ENCODE data around the gene POU6F1. TPM values are rescaled to one million over a fixed set of nuclear protein-coding genes. Genes with fewer than 3 reads are reported as not detected.

The POU6F1 gene
- total RNA-seq, 2 experiments from 2014 or later = 20.6 to 21.8 TPM

- POLR2A ChIA-PET = no interaction called here
- no peak overlapping the region for H3K4me3 Mint-ChIP-seq
- H3K4me1 Mint-ChIP-seq = no peaks in the 10 kb centered on the region
- H3K27me3 Mint-ChIP-seq = no peaks in the 10 kb centered on the region
- no peak overlapping the region for H3K27ac Mint-ChIP-seq
- H3K9me3 Mint-ChIP-seq = no peaks in the 10 kb centered on the region
- H3K36me3 Mint-ChIP-seq = no peaks in the 10 kb centered on the region
- no peak for ATAC-seq (ENCODE audit: low read depth)
- no peak for DNase-seq
Measured at GRCh38 chr12:51186465-51187085, 31.3 kb downstream of the POU6F1 start.

GRCh38 chr12:51185171-51185717 is 32.6 kb downstream of the POU6F1 start:
- POLR2A ChIA-PET = no interaction called here
- H3K4me1 Mint-ChIP-seq = no peaks in the 10 kb centered on the region
- DNase-seq (no peak), ATAC-seq (ENCODE audit: low read depth) (no peak)
- no peaks in the 10 kb centered on the region for H3K9me3 Mint-ChIP-seq
- no peak overlapping the region for H3K4me3 Mint-ChIP-seq
- no peak overlapping the region for H3K27ac Mint-ChIP-seq
- no peaks in the 10 kb centered on the region for H3K36me3 Mint-ChIP-seq
- H3K27me3 Mint-ChIP-seq = no peaks in the 10 kb centered on the region

DNA sequence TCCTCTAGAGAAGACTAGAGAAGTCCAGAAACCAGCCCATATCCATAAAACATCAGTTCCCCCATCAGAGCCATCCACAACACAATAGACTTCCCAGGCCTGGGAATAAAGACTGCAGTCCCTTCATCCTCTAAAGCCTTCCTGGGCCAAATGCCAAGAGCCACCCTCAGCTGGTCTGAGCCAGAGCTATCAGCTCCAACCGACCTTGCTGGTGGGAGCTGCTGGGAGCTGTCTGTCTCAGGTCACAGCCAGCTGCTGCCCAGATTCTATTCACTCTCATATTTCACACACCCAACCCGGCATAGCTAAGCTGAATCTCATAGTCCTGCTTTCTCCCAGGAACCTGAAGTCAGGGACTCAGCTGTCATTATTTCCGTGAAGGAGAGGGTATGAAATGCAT is 34.0 kb downstream of the POU6F1 start:
- H3K27ac Mint-ChIP-seq = no peak overlapping the region
- DNase-seq (no peak), ATAC-seq (ENCODE audit: low read depth) (no peak)
- H3K27me3 Mint-ChIP-seq = no peaks in the 10 kb centered on the region
- H3K4me3 Mint-ChIP-seq = no peak overlapping the region
- POLR2A ChIA-PET = interaction anchor here (0.6 kb wide), 1 partner anchor 21 kb away, joined by 3 read pairs; no protein-coding TSS in a partner anchor
- no peaks in the 10 kb centered on the region for H3K36me3 Mint-ChIP-seq
- H3K9me3 Mint-ChIP-seq = no peaks in the 10 kb centered on the region
- no peaks in the 10 kb centered on the region for H3K4me1 Mint-ChIP-seq

DNA sequence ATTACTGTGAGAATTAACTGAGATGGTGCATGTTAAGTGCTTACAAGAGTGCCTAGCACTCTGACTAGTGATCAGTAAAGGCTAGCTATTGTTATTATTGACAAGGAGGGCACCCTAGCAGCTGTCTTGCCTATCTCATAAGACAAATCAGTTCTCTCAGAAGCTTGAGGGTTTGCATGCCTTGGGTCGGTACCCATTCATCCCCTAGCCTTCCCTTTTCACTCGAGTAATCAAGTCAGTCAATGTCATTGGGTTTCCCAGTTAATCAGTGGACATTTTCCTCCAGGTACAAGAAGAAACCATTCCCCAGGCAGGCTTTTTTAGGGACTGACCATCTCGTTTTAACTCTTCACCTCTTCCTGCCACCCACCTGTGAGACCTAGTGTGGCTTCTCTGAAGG is 34.5 kb downstream of the POU6F1 start:
- Mint-ChIP-seq H3K9me3 (no peaks in the 10 kb centered on the region), H3K27ac (no peak overlapping the region), H3K27me3 (no peaks in the 10 kb centered on the region), H3K4me3 (no peak overlapping the region), H3K4me1 (no peaks in the 10 kb centered on the region), H3K36me3 (no peaks in the 10 kb centered on the region)
- POLR2A ChIA-PET = no interaction called here
- ATAC-seq (ENCODE audit: low read depth) (no peak), DNase-seq (no peak)

DNA sequence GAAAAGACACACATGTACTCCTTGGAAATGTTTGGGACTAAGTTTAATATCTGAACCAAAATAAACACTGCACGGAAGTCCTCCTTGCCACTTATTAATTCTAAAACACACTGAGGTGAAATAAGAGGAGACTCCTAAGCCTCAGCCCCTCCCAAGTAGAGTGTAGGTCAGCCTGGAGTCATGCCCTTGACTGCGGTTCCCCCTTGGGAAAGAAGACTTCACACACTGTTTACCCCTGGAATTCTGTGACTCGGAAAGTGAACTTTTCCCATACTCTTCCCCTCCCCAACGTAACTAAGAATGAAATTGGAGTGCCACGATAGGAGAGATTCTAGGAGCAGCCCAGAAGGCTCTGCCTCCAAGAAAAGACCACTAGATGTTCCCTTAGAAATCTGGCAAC is 36.3 kb downstream of the POU6F1 start:
- Mint-ChIP-seq H3K4me1 (no peaks in the 10 kb centered on the region), H3K9me3 (no peaks in the 10 kb centered on the region), H3K27me3 (no peaks in the 10 kb centered on the region), H3K27ac (no peak overlapping the region), H3K36me3 (no peaks in the 10 kb centered on the region), H3K4me3 (no peak overlapping the region)
- DNase-seq (no peak), ATAC-seq (ENCODE audit: low read depth) (no peak)
- POLR2A ChIA-PET = no interaction called here

- Mint-ChIP-seq H3K9me3 (no peaks in the 10 kb centered on the region), H3K27me3 (no peaks in the 10 kb centered on the region), H3K4me3 (no peak overlapping the region), H3K4me1 (peaks cover 3% of the 10 kb centered on the region), H3K36me3 (no peaks in the 10 kb centered on the region), H3K27ac (no peak overlapping the region)
- POLR2A ChIA-PET = interaction anchor here (1.6 kb wide), 1 partner anchor 61 kb away, joined by 3 read pairs; the partner anchor contains the start of gene DAZAP2
- no peak for DNase-seq
- ATAC-seq (ENCODE audit: low read depth) = no peak
Measured at GRCh38 chr12:51177897-51178296, 40.0 kb downstream of the POU6F1 start.

- DNase-seq (no peak), ATAC-seq (ENCODE audit: low read depth) (no peak)
- Mint-ChIP-seq H3K4me3 (peak overlapping the region; percentile 74), H3K9me3 (no peaks in the 10 kb centered on the region), H3K27ac (no peak overlapping the region), H3K36me3 (peaks cover 6% of the 10 kb centered on the region), H3K27me3 (no peaks in the 10 kb centered on the region), H3K4me1 (peaks cover 13% of the 10 kb centered on the region)
- POLR2A ChIA-PET = interaction anchor here (1.9 kb wide), 1 partner anchor 44 kb away, joined by 8 read pairs; the partner anchor contains the start of gene POU6F1
Measured at GRCh38 chr12:51174501-51174900, 43.4 kb downstream of the POU6F1 start.

DNA sequence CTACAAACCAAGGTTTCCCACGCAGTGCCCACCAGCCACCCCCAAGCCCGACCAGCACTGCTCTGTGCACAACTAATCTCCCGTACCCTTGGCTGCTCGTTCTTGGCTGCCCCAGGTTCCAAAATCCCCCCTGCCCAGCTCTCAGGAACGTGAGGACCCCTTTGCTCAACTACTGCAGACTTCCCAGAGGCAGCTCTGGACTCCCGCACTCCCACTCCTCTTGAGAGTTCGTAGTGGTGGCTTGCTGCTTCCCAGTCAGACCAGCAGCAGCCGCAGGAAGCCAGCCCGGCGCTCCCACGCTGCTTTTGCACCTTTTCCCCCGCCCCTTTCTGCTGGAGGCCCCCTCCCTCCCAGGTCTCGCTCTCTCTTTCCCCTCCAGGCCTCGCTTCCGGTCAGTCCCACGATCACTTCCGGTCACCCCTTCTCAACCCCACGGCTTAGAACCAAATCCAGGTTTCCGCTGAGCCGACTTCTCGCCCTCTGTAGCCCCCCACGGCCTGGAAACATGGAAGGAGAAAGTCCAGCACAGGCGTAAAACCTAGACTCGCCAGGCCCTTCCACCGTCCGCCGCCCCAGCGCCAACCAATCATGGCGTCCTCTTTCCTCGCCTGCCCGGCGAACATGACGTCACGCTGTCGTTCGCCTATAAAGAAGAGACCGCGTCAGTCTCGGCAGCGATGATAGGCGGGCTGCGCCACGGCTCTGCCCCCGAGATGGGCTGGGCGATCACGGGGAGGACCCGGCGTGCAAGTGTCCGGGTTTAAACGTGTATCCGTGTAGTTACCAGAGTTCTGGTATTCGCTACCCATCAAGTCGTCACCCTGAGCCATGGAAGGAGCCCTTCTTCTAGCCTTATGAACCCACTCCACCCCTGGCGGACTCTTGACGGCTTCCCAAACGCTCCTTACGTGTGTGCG is 45.1 kb downstream of the POU6F1 start, which contains the start of gene TFCP2:
TFCP2 (minus strand) TSS at position 621 of the 917 bp plus-strand sequence. CDS start 713 bp downstream, outside the sequence.
- POLR2A ChIA-PET = interaction anchor here (1.2 to 1.3 kb wide), 3 partner anchors 45 to 89 kb away, joined by 5 to 7 read pairs (median 5); partner anchors contain the start of genes CSRNP2, DAZAP2 and POU6F1
- Mint-ChIP-seq H3K9me3 (no peaks in the 10 kb centered on the region), H3K4me3 (peak within 1 kb of the TSS; percentile 74), H3K36me3 (peaks cover 11% of the 10 kb centered on the region), H3K27ac (no peak within 1 kb of the TSS), H3K4me1 (peaks cover 16% of the 10 kb centered on the region), H3K27me3 (no peaks in the 10 kb centered on the region)
- peak; percentile 89 for DNase-seq
- peak; percentile 99 for ATAC-seq (ENCODE audit: low read depth)

- no peak for DNase-seq
- Mint-ChIP-seq H3K27me3 (no peaks in the 10 kb centered on the region), H3K4me1 (peaks cover 18% of the 10 kb centered on the region), H3K27ac (no peak overlapping the region), H3K9me3 (no peaks in the 10 kb centered on the region), H3K4me3 (no peak overlapping the region), H3K36me3 (peaks cover 15% of the 10 kb centered on the region)
- no peak for ATAC-seq (ENCODE audit: low read depth)
- POLR2A ChIA-PET = interaction anchor here (0.6 to 1.3 kb wide), 4 partner anchors 45 to 89 kb away, joined by 3 to 7 read pairs (median 5); partner anchors contain the start of genes CSRNP2, DAZAP2 and POU6F1
Measured at GRCh38 chr12:51171884-51172514, 45.9 kb downstream of the POU6F1 start.

DNA sequence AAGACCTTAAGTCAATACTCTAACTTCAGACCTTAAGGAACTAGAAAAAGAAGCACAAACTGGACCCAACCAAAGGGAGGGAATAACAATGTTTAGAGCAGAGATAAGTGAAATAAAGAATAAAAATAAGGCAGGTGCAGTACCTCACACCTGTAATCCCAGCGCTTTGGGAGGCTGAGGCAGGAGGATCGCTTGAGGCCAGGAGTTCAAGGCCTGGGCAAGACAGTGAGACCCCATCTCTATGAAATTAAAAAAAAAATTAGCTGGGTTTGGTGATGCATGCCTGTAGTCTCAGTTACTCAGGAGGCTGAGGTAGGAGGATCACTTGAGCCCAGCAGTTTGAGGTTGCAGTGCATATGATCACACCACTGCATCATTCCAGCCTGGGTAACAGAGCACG is 54.1 kb downstream of the POU6F1 start:
- peaks cover 21% of the 10 kb centered on the region for H3K4me1 Mint-ChIP-seq
- no peaks in the 10 kb centered on the region for H3K27me3 Mint-ChIP-seq
- ATAC-seq (ENCODE audit: low read depth) (no peak), DNase-seq (no peak)
- H3K9me3 Mint-ChIP-seq = no peaks in the 10 kb centered on the region
- no peak overlapping the region for H3K4me3 Mint-ChIP-seq
- POLR2A ChIA-PET = interaction anchor here (0.7 kb wide), 1 partner anchor 423 kb away, joined by 3 read pairs; no protein-coding TSS in a partner anchor
- peaks cover 43% of the 10 kb centered on the region for H3K36me3 Mint-ChIP-seq
- peak overlapping the region; percentile 38 for H3K27ac Mint-ChIP-seq

GRCh38 chr12:51162217-51162616 is 55.6 kb downstream of the POU6F1 start:
- Mint-ChIP-seq H3K27me3 (no peaks in the 10 kb centered on the region), H3K9me3 (no peaks in the 10 kb centered on the region), H3K27ac (no peak overlapping the region), H3K36me3 (peaks cover 43% of the 10 kb centered on the region), H3K4me1 (peaks cover 23% of the 10 kb centered on the region), H3K4me3 (no peak overlapping the region)
- DNase-seq = no peak
- POLR2A ChIA-PET = interaction anchor here (0.6 kb wide), 1 partner anchor 86 kb away, joined by 5 read pairs; no protein-coding TSS in a partner anchor
- ATAC-seq (ENCODE audit: low read depth) = no peak

DNA sequence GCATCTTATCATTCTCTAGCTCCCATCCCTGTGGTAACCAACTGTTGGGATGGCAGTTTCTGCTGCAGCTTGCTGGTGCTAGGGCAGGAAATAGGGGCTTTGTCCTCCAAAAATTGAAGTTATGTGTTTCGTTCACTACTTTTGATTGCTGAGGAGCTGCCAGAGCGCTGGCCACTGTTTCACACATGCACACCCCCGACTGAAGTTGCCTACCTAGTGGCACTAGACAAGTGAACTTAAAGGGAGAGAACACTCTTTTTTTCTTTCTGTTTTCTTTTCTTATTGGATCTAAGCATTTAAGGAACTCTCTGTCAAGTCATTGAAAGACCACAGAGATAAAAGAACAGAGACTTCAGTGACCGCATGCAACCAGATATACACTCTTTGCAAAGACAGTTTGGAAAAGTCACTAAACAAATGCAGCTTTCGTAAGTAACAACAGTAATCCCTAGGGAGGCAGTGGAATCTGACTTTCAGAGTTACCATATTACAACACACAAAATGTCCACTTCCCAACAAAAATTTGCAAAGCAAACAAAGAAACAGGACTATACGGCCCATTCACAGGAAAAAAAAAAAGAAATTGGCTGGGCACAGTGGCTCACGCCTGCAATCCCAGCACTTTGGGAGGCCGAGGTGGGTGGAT is 56.9 kb downstream of the POU6F1 start:
- H3K4me1 Mint-ChIP-seq = peaks cover 22% of the 10 kb centered on the region
- no peak overlapping the region for H3K4me3 Mint-ChIP-seq
- POLR2A ChIA-PET = interaction anchor here (0.7 kb wide), 1 partner anchor 324 kb away, joined by 3 read pairs; no protein-coding TSS in a partner anchor
- no peak for ATAC-seq (ENCODE audit: low read depth)
- no peak for DNase-seq
- peaks cover 38% of the 10 kb centered on the region for H3K36me3 Mint-ChIP-seq
- H3K27me3 Mint-ChIP-seq = no peaks in the 10 kb centered on the region
- H3K27ac Mint-ChIP-seq = no peak overlapping the region
- no peaks in the 10 kb centered on the region for H3K9me3 Mint-ChIP-seq
